IPS-11a (cell line): Measurements from ENCODE around the gene LRP1.

ENCODE experiments used
- H3K4me3 ChIP-seq: one replicate; pipeline ENCODE4 v1.5.1; 2013; ENCODE audit warnings: low read depth, low read length, control low read depth

Gene LRP1

DNA sequence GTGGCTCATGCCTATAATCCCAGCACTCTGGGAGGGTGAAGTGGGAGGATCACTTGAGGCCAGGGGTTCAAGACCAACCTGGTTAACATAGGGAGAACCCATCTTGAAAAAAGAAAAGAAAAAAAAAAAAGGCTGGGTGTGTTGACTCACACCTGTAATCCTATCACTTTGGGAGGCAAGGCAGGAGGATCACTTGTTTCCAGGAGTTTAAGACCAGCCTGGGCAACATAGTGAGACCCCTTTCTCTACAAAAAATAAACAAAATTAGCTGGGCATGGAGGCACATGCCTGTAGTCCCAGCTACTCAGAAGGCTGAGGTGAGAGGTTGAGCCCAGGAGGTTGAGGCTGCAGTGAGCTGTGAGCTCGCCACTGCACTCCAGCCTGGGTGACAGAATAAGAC is 42.1 kb downstream of the LRP1 start:
- no peak overlapping the region for H3K4me3 ChIP-seq

DNA sequence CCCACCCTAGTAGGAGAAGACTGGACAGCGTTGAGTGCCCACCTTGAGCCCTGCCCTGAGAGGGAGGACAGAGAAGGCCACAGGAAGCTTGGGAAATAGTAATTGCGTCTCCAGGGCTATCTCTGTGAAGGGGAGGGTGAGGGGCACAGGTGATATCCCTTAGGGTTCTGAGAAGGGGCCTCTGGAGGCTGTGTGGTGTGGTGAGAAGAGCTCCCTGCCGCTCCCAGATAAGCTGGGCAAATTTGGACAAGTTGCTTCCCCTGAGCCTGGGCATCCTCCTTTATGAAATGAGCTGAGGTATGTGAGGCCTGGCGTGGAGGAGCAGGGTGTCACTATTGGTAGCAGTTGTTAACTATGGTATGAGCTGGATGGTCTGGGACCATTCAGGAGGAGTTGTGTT is 42.6 kb downstream of the LRP1 start:
- H3K4me3 ChIP-seq, result no peak overlapping the region

GRCh38 chr12:57171668-57172067 is 43.4 kb downstream of the LRP1 start:
- no peak overlapping the region for H3K4me3 ChIP-seq

DNA sequence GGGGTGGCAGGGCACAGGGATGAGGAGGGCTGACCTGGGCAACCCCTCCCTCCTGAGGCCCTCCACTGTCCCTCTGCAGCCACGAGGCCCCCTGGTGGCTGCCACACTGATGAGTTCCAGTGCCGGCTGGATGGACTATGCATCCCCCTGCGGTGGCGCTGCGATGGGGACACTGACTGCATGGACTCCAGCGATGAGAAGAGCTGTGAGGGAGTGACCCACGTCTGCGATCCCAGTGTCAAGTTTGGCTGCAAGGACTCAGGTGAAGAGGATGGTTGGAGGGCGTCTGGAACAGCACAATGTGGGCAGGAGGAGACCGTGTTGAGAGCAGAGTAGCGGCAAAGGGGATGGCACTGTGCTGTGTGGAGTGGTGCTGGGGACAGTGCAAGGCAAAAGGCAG is 44.8 kb downstream of the LRP1 start:
- H3K4me3 ChIP-seq, result no peak overlapping the region

GRCh38 chr12:57173683-57174082 is 45.4 kb downstream of the LRP1 start:
- H3K4me3 ChIP-seq, result no peak overlapping the region

DNA sequence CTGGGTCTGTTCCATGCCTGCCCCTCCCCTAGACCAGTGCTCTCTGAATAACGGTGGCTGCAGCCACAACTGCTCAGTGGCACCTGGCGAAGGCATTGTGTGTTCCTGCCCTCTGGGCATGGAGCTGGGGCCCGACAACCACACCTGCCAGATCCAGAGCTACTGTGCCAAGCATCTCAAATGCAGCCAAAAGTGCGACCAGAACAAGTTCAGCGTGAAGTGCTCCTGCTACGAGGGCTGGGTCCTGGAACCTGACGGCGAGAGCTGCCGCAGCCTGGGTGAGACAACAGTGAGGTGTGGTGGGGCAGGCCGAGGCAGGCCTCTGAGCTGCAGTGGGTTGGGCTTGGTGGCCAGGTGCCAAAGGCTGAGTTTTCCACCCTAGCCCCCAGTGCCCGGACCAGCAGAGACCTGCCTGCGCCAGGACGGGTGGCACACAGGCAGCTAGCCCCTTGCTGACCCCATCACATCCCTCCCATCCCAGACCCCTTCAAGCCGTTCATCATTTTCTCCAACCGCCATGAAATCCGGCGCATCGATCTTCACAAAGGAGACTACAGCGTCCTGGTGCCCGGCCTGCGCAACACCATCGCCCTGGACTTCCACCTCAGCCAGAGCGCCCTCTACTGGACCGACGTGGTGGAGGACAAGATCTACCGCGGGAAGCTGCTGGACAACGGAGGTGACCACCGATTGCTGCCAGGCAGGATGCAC is 47.3 kb downstream of the LRP1 start:
- H3K4me3 ChIP-seq, result no peak overlapping the region

DNA sequence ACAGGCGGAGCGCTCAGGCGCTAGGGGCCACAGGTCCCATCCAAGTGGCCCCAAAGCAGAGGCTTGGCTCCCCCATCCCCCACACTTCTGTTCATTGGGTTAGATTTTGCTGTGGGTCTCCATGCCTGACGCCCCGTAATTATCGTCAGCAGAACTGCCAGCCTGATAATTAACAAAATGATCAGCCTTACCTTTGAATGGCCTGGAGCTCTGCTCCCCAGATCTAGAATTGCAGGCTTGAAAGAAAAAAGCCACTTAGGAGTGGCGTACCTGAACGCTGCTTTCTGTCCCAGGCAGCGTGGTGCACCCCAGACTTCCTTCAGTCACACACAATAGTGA is 47.8 kb downstream of the LRP1 start:
- H3K4me3 ChIP-seq, result no peak overlapping the region

DNA sequence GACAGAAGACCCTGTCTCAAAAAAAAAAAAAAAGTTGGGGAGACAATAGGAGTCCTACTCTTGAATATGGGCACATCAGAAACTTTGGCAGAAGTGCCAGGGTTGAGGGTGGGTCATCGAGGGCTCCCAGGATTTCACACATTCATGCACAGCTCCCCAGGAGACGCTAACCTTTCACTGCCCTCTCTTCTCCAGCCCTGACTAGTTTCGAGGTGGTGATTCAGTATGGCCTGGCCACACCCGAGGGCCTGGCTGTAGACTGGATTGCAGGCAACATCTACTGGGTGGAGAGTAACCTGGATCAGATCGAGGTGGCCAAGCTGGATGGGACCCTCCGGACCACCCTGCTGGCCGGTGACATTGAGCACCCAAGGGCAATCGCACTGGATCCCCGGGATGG is 48.6 kb downstream of the LRP1 start:
- no peak overlapping the region for H3K4me3 ChIP-seq

DNA sequence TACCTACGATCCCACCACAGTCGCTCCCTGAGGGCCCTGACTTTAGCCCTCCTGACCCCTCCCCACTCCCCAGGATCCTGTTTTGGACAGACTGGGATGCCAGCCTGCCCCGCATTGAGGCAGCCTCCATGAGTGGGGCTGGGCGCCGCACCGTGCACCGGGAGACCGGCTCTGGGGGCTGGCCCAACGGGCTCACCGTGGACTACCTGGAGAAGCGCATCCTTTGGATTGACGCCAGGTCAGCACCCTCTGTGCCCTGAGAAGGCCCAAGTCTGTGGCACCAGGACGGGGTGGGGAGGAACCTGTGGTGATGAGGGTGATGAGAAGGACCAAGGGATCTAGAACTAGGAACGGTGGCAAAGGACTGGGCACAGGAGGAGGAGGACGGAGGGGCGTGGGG is 49.1 kb downstream of the LRP1 start:
- H3K4me3 ChIP-seq, result no peak overlapping the region

DNA sequence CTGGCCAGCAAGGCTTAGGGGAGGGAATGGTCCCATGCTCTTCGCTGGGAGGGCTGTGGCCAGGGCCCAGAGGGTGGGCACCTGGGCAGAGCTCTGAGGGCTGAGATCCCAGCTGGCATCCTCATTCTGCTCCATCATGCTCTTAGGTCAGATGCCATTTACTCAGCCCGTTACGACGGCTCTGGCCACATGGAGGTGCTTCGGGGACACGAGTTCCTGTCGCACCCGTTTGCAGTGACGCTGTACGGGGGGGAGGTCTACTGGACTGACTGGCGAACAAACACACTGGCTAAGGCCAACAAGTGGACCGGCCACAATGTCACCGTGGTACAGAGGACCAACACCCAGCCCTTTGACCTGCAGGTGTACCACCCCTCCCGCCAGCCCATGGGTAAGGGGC is 49.9 kb downstream of the LRP1 start:
- no peak overlapping the region for H3K4me3 ChIP-seq

DNA sequence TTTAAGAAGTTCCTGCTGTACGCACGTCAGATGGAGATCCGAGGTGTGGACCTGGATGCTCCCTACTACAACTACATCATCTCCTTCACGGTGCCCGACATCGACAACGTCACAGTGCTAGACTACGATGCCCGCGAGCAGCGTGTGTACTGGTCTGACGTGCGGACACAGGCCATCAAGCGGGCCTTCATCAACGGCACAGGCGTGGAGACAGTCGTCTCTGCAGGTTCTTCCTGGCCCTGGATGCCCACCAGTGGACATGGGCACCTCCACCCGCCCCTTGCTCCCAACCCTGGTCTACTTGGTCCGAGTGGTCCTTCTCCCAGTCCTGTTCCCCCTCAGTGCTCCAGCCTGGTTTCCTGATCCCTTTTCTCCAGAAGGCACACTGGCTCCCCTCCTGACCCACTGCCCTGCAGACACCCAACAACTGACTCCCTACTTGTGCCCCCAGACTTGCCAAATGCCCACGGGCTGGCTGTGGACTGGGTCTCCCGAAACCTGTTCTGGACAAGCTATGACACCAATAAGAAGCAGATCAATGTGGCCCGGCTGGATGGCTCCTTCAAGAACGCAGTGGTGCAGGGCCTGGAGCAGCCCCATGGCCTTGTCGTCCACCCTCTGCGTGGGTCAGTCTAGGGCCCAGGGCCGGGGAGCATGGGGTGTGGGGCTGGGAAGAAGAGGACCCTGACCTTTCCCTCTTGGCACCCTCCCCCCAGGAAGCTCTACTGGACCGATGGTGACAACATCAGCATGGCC is 51.2 kb downstream of the LRP1 start:
- no peak overlapping the region for H3K4me3 ChIP-seq

- no peak overlapping the region for H3K4me3 ChIP-seq
Measured at GRCh38 chr12:57180321-57180989, 52.2 kb downstream of the LRP1 start.

DNA sequence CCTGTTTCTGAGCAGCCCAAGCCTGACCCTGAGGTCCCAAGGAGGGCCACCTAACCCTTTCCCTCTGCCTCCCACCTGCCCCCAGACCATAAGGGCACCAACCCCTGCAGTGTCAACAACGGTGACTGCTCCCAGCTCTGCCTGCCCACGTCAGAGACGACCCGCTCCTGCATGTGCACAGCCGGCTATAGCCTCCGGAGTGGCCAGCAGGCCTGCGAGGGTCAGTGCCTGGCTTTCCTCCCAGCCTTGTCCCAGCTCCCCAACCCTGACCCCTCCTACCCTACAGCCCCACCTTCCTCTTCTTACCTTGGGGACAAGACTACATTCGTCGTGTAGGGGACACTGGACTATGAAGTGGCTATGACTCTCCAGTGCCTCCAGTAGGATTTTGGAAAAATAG is 52.8 kb downstream of the LRP1 start:
- no peak overlapping the region for H3K4me3 ChIP-seq

DNA sequence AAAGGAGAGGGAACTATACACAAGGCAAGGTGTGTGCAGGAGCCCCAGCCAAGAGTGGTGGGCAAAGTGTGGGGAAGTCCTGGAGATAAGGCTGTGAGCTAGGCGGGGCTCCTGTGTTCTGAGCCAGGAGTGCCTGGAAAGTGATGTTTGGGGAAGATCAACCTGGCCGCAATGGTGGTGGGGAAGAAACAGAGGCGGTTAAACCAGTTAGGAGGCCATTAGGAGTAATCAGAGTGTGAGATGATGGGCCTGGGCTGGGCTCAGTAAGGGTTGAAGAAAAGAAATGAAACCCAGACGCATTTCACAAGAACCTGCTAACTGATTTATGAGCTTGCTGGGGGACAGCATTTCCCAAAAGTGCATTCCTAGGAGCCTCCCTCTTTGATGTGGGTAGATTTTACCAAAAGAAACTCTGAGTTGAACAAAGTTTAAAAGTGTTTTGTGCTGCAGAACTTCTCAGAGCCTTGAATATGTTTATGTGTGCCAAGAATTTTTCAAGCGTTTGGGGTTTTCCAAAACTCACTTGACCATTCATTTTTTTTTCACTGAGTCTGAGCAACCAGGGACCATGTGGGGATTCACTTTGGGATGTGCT is 53.4 kb downstream of the LRP1 start:
- no peak overlapping the region for H3K4me3 ChIP-seq

GRCh38 chr12:57182918-57183575 is 54.8 kb downstream of the LRP1 start:
- H3K4me3 ChIP-seq, result no peak overlapping the region

DNA sequence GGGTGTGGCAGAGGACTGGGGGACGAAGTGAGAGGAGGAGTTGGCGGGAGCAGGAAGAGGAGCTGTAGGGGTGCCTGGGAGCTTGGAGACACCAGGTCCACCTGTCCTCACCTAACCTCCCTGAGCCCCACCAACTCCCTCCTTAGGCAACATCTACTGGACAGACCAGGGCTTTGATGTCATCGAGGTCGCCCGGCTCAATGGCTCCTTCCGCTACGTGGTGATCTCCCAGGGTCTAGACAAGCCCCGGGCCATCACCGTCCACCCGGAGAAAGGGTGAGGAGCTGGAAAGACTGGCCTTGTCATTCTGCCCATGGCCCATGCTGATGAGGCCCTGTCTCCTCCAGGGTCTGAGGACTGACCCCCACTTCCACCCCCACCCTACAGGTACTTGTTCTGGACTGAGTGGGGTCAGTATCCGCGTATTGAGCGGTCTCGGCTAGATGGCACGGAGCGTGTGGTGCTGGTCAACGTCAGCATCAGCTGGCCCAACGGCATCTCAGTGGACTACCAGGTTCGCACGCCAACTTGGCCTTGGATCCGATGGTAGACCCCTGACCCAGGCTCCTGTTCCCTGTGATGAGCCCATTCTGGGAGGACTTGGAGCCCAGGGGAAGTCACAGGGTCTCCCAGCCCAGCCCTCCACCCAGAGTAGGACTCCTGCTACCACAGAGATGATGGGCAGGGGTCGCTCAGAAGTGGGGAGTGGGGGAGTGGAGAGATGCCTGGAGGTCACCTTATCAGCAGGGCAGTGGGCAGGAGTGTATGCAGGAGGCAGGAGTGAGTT is 55.8 kb downstream of the LRP1 start:
- no peak overlapping the region for H3K4me3 ChIP-seq

DNA sequence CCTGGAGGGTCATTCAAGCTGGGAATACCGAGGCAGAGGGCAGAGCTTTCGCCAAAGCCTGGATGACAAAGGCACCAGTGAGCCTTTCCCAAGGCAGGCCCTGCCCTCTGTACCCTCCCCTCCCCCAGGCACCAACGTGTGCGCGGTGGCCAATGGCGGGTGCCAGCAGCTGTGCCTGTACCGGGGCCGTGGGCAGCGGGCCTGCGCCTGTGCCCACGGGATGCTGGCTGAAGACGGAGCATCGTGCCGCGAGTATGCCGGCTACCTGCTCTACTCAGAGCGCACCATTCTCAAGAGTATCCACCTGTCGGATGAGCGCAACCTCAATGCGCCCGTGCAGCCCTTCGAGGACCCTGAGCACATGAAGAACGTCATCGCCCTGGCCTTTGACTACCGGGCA is 57.1 kb downstream of the LRP1 start:
- no peak overlapping the region for H3K4me3 ChIP-seq

DNA sequence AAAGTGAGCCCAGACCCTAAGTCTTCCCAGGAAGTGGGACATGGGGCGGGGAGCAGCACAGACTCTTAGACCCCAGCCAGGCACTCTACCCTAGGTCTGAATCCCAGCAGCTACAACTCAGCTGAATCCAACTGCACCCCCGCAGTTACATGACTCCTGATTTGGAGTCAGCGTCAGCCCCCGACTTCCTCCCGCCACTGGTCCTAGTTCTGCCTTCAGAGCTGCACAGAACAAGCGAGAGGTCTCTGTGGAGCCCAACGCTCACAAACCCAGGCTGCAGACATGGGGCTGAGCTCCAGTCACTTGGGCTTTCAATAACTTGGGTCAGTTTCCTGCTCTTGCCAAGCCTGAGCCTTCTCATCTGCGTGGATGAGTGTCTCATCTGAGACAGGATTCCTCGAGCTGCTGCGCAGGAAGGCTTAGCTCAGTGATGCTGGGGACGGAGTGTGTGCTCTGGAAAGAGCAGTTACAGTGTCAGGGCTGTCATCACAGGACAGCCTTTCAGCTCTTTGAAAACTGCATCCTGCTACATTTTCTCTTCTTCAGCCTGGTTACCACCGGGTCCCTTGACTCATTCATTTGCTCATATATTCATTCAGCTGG is 57.7 kb downstream of the LRP1 start:
- no peak overlapping the region for H3K4me3 ChIP-seq

GRCh38 chr12:57187222-57188089 is 59.2 kb downstream of the LRP1 start:
- no peak overlapping the region for H3K4me3 ChIP-seq
